HepG2 (cell line): ENCODE data around the gene POLR3E. TPM values are rescaled to one million over a fixed set of nuclear protein-coding genes. Genes with fewer than 3 reads are reported as not detected.

Source experiments
- CC2D1A ChIP-seq: sonication (generic); formaldehyde crosslinking; IDR thresholded peaks from 2 replicates; pipeline ENCODE4 v1.8.1; 2023; ENCODE audit warnings: mild to moderate bottlenecking, missing genetic modification reagents
- CEBPG ChIP-seq: IDR thresholded peaks from 2 replicates; pipeline ENCODE4 v1.6.1; 2016
- CREM ChIP-seq, 2 experiments: sonication (generic) in 1 of 2; formaldehyde crosslinking in 1 of 2; IDR thresholded peaks; 2 replicates each; pipeline versions ENCODE4 v1.4.0 to v1.6.1; 2016 to 2020; ENCODE audit warnings: antibody characterized with exemption in 1 of 2, mild to moderate bottlenecking in 1 of 2, missing genetic modification reagents in 1 of 2
- FLYWCH1 ChIP-seq: sonication (generic); formaldehyde crosslinking; IDR thresholded peaks from 2 replicates; pipeline ENCODE4 v1.8.1; 2023; ENCODE audit warnings: mild to moderate bottlenecking, missing genetic modification reagents
- GABPB1 ChIP-seq: IDR thresholded peaks from 2 replicates; pipeline ENCODE4 v1.6.1; 2016; ENCODE audit warnings: mild to moderate bottlenecking, missing genetic modification reagents, moderate library complexity, missing compliant biosample characterization
- HNF4A ChIP-seq: sonication (generic); formaldehyde crosslinking; IDR thresholded peaks from 2 replicates; pipeline ENCODE4 v1.4.0; 2020; ENCODE audit warnings: missing genetic modification reagents
- KDM3A ChIP-seq: IDR thresholded peaks from 2 replicates; pipeline ENCODE4 v1.6.1; 2018; ENCODE audit warnings: low read depth, missing compliant biosample characterization
- NFE2L2 ChIP-seq: fragments of 150-350 bp; IDR thresholded peaks from 2 replicates; pipeline ENCODE4 v1.6.1; 2014; ENCODE audit warnings: low read length
- ZNF280D ChIP-seq: sonication (generic); formaldehyde crosslinking; IDR thresholded peaks from 2 replicates; pipeline ENCODE4 v1.5.1; 2020; ENCODE audit warnings: mild to moderate bottlenecking, missing genetic modification reagents
- ZNF768 ChIP-seq: sonication (generic); formaldehyde crosslinking; IDR thresholded peaks from 2 replicates; pipeline ENCODE4 v1.4.0; 2020; ENCODE audit warnings: missing genetic modification reagents
- polyA plus RNA-seq, 8 experiments: library from polyadenylated mRNA; depleted of rRNA in 3 of 8; stranded (reverse) in 7 of 8; unstranded in 1 of 8; fragments of >200 nt; fragmentation: Illumina TruSeq in 4 of 8; extraction: Trizol in 4 of 8; gene quantifications; 2 replicates each; pipeline versions ENCODE4 v1.2.1 to v1.2.3, GENCODE V29; 2011 to 2016; ENCODE audit warnings: low read depth in 4 of 8, missing spikeins in 1 of 8, mixed read lengths in 1 of 8; ENCODE audit not compliant: insufficient read depth in 1 of 8
- total RNA-seq, 5 experiments: library from RNA; depleted of rRNA; stranded (reverse); fragments of >200 nt; fragmentation: Illumina TruSeq; extraction: Trizol; gene quantifications; 2 replicates each; pipeline ENCODE4 v1.2.3, GENCODE V29; 2016; ENCODE audit warnings: low read depth in 1 of 5
- TF ChIP-seq, protein P1 (sequence below): IDR thresholded peaks from 2 replicates; pipeline ENCODE4 v1.6.1; 2018; ENCODE audit warnings: missing genetic modification reagents, mild to moderate bottlenecking, missing compliant biosample characterization
- TF ChIP-seq, protein P2 (sequence below): sonication (generic); formaldehyde crosslinking; IDR thresholded peaks from 2 replicates; pipeline ENCODE4 v1.4.0; 2020; ENCODE audit warnings: low read depth, missing genetic modification reagents

POLR3E gene
- total and polyA plus RNA-seq, 2 of the 13 experiments (the other 11 are each of a cell fraction or from before 2014, with no cell fraction given): 135 to 262 TPM

DNA sequence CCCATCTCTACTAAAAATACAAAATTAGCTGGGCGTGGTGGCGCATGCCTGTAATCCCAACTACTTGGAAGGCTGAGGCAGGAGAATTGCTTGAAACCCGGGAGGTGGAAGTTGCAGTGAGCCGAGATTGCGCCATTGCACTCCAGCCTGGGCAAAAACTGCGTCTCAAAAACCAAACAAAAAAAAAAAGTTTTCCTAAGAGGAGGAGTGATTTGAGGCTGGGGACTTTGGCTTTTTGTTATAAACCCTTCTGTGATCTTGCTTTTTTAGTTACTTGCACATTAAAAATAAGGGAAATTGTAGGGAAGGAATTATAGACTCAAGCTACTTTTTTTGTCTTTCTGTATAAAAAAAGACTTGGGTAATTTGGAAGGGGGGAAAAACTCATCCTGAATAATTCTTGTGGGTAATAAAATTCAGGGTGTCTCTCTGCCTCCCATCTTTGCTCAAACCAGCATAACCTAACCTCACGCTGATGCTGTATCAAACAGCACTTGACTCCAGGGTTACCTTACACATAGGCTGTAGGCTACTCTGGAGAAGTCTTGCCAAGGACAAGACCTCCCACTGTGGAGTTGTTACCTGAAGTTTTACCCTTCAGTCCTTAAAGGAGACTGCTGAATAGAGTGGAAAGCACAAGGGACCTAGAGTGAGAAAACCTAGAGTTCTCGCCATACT is 78.9 kb downstream of the POLR3E start (continued):
- TF ChIP-seq, protein P1, sequence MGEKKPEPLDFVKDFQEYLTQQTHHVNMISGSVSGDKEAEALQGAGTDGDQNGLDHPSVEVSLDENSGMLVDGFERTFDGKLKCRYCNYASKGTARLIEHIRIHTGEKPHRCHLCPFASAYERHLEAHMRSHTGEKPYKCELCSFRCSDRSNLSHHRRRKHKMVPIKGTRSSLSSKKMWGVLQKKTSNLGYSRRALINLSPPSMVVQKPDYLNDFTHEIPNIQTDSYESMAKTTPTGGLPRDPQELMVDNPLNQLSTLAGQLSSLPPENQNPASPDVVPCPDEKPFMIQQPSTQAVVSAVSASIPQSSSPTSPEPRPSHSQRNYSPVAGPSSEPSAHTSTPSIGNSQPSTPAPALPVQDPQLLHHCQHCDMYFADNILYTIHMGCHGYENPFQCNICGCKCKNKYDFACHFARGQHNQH (CRISPR knock-in tag): no peak; the same call in 1 of the 2 replicates
- TF ChIP-seq CEBPG (CRISPR knock-in tag) (peak; percentile 79), CC2D1A (CRISPR knock-in tag) (no peak), NFE2L2 (0 out of 2 replicates have a peak, but pooled peaks have one; percentile 5), KDM3A (0 out of 2 replicates have a peak, but pooled peaks have one; percentile 35), ZNF280D (CRISPR knock-in tag) (no peak), CREM (IDR thresholded peaks at IDR 0.05) (0 out of 2 replicates have a peak, but pooled peaks have one; percentile 15), CREM (CRISPR knock-in tag; IDR thresholded peaks at IDR 0.05) (no peak), FLYWCH1 (no peak), GABPB1 (CRISPR knock-in tag) (no peak), HNF4A (CRISPR knock-in tag) (0 out of 2 replicates have a peak, but pooled peaks have one; percentile 14), ZNF768 (no peak)
- TF ChIP-seq, protein P2, sequence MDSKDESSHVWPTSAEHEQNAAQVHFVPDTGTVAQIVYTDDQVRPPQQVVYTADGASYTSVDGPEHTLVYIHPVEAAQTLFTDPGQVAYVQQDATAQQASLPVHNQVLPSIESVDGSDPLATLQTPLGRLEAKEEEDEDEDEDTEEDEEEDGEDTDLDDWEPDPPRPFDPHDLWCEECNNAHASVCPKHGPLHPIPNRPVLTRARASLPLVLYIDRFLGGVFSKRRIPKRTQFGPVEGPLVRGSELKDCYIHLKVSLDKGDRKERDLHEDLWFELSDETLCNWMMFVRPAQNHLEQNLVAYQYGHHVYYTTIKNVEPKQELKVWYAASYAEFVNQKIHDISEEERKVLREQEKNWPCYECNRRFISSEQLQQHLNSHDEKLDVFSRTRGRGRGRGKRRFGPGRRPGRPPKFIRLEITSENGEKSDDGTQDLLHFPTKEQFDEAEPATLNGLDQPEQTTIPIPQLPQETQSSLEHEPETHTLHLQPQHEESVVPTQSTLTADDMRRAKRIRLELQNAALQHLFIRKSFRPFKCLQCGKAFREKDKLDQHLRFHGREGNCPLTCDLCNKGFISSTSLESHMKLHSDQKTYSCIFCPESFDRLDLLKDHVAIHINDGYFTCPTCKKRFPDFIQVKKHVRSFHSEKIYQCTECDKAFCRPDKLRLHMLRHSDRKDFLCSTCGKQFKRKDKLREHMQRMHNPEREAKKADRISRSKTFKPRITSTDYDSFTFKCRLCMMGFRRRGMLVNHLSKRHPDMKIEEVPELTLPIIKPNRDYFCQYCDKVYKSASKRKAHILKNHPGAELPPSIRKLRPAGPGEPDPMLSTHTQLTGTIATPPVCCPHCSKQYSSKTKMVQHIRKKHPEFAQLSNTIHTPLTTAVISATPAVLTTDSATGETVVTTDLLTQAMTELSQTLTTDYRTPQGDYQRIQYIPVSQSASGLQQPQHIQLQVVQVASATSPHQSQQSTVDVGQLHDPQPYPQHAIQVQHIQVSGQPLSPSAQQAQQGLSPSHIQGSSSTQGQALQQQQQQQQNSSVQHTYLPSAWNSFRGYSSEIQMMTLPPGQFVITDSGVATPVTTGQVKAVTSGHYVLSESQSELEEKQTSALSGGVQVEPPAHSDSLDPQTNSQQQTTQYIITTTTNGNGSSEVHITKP (CRISPR knock-in tag): no peak
